ENCODE measurements around the gene GALNT13.

Gene GALNT13

GRCh38 chr2:154049561-154049960 is 177.8 kb downstream of the GALNT13 start:
- H3K36me3 ChIP-seq (ENCODE audit: insufficient read depth, low read length) = no peaks in the 10 kb centered on the region
- H4K20me1 ChIP-seq (ENCODE audit: insufficient read depth, low read length, poor library complexity, severe bottlenecking) = no peaks in the 10 kb centered on the region
- H3K9me2 ChIP-seq (replicated peaks; ENCODE audit: low read depth, low read length) = no peaks in the 10 kb centered on the region
- H3K4me2 ChIP-seq (ENCODE audit: low read depth, low read length, poor library complexity, severe bottlenecking) = no peak overlapping the region
- TF ChIP-seq CTCF (conservative IDR thresholded peaks at IDR 0.05; ENCODE audit: low read length) (no peak), EZH2phosphoT487 (IDR thresholded peaks at IDR 0.05; ENCODE audit: borderline replicate concordance) (no peak)
- H3K4me1 ChIP-seq (ENCODE audit: insufficient read depth, low read length, poor library complexity, severe bottlenecking) = no peaks in the 10 kb centered on the region
- no peak overlapping the region for H3K4me3 ChIP-seq (ENCODE audit: low read length, poor library complexity, severe bottlenecking)
- no peaks in the 10 kb centered on the region for H3K9me3 ChIP-seq (ENCODE audit: insufficient read depth, low read depth, low read length)
- H3F3A ChIP-seq (ENCODE audit: low read depth) = no peaks in the 10 kb centered on the region
- no peak overlapping the region for H2AFZ ChIP-seq (ENCODE audit: low read length)
- no peak overlapping the region for H3K9ac ChIP-seq (ENCODE audit: low read depth, low read length, poor library complexity, severe bottlenecking)
- no peaks in the 10 kb centered on the region for H3K27me3 ChIP-seq (ENCODE audit: insufficient read depth, low read length, poor library complexity, severe bottlenecking)
- H3K79me2 ChIP-seq (ENCODE audit: insufficient read depth, low read length) = no peaks in the 10 kb centered on the region

- Histone ChIP-seq H3K9me2 (replicated peaks; ENCODE audit: low read depth, low read length) (no peaks in the 10 kb centered on the region), H3K27me3 (ENCODE audit: insufficient read depth, low read length, poor library complexity, severe bottlenecking) (no peaks in the 10 kb centered on the region), H3K79me2 (ENCODE audit: insufficient read depth, low read length) (no peaks in the 10 kb centered on the region), H3K9ac (ENCODE audit: low read depth, low read length, poor library complexity, severe bottlenecking) (no peak overlapping the region), H3K4me3 (ENCODE audit: low read length, poor library complexity, severe bottlenecking) (no peak overlapping the region), H3F3A (ENCODE audit: low read depth) (no peaks in the 10 kb centered on the region), H2AFZ (ENCODE audit: low read length) (no peak overlapping the region), H3K36me3 (ENCODE audit: insufficient read depth, low read length) (no peaks in the 10 kb centered on the region), H3K4me1 (ENCODE audit: insufficient read depth, low read length, poor library complexity, severe bottlenecking) (no peaks in the 10 kb centered on the region), H3K9me3 (ENCODE audit: insufficient read depth, low read depth, low read length) (no peaks in the 10 kb centered on the region), H3K4me2 (ENCODE audit: low read depth, low read length, poor library complexity, severe bottlenecking) (no peak overlapping the region), H4K20me1 (ENCODE audit: insufficient read depth, low read length, poor library complexity, severe bottlenecking) (no peaks in the 10 kb centered on the region)
- TF ChIP-seq EZH2phosphoT487 (IDR thresholded peaks at IDR 0.05; ENCODE audit: borderline replicate concordance) = no peak
- TF ChIP-seq CTCF (conservative IDR thresholded peaks at IDR 0.05; ENCODE audit: low read length) = no peak
These were observed 195.4 kb downstream of the GALNT13 start for GRCh38 chr2:154067124-154067523.

- Histone ChIP-seq H3F3A (ENCODE audit: low read depth) (no peaks in the 10 kb centered on the region), H3K4me2 (ENCODE audit: low read depth, low read length, poor library complexity, severe bottlenecking) (no peak overlapping the region), H3K9me2 (replicated peaks; ENCODE audit: low read depth, low read length) (no peaks in the 10 kb centered on the region), H3K4me1 (ENCODE audit: insufficient read depth, low read length, poor library complexity, severe bottlenecking) (no peaks in the 10 kb centered on the region), H3K9ac (ENCODE audit: low read depth, low read length, poor library complexity, severe bottlenecking) (no peak overlapping the region), H3K79me2 (ENCODE audit: insufficient read depth, low read length) (no peaks in the 10 kb centered on the region), H3K9me3 (ENCODE audit: insufficient read depth, low read depth, low read length) (no peaks in the 10 kb centered on the region), H2AFZ (ENCODE audit: low read length) (no peak overlapping the region), H3K36me3 (ENCODE audit: insufficient read depth, low read length) (no peaks in the 10 kb centered on the region), H3K4me3 (ENCODE audit: low read length, poor library complexity, severe bottlenecking) (no peak overlapping the region), H4K20me1 (ENCODE audit: insufficient read depth, low read length, poor library complexity, severe bottlenecking) (no peaks in the 10 kb centered on the region), H3K27me3 (ENCODE audit: insufficient read depth, low read length, poor library complexity, severe bottlenecking) (no peaks in the 10 kb centered on the region)
- TF ChIP-seq EZH2phosphoT487 (IDR thresholded peaks at IDR 0.05; ENCODE audit: borderline replicate concordance) (no peak), CTCF (conservative IDR thresholded peaks at IDR 0.05; ENCODE audit: low read length) (no peak)
These were observed 207.2 kb downstream of the GALNT13 start for GRCh38 chr2:154078926-154079325.
